CD4-positive, alpha-beta T cell treated with Interleukin-15 for 4 hours (primary cell): ENCODE measurements around the gene ATP6V0E2.
"Not testable (repeated sequence)": the region's sequence is repeated elsewhere in the genome, so short reads cannot be mapped to it uniquely, and the experiment has no call there.

Source experiments
- DNase-seq: peaks from one replicate; pipeline ENCODE4 v3.0.0-alpha.2; 2020; ENCODE audit warnings: low spot score

The ATP6V0E2 gene

GRCh38 chr7:149873074-149873969 is at the start of gene ATP6V0E2:
Gene ATP6V0E2 (plus strand): TSS chr7:149873969. CDS start chr7:149874066, 97 bp downstream.
- DNase-seq, result peak; percentile 94

GRCh38 chr7:149824301-149824741 is 49.4 kb upstream of the ATP6V0E2 start:
- no peak for DNase-seq

GRCh38 chr7:149824748-149825566 is 48.8 kb upstream of the ATP6V0E2 start:
- DNase-seq, result no peak

- no peak for DNase-seq
Measured at GRCh38 chr7:149825567-149826343, 48.0 kb upstream of the ATP6V0E2 start.

GRCh38 chr7:149826344-149827088 is 47.3 kb upstream of the ATP6V0E2 start:
- DNase-seq, result no peak

- no peak for DNase-seq
Measured at GRCh38 chr7:149827089-149827981, 46.4 kb upstream of the ATP6V0E2 start.

- DNase-seq, result no peak
Measured at GRCh38 chr7:149828357-149829309, 45.1 kb upstream of the ATP6V0E2 start.

- not testable (repeated sequence) for DNase-seq
Measured at GRCh38 chr7:149830527-149830926, 43.2 kb upstream of the ATP6V0E2 start.

GRCh38 chr7:149830997-149831740 is 42.6 kb upstream of the ATP6V0E2 start:
- DNase-seq, result no peak

GRCh38 chr7:149831741-149832219 is 42.0 kb upstream of the ATP6V0E2 start:
- no peak for DNase-seq

- no peak for DNase-seq
Measured at GRCh38 chr7:149832332-149833041, 41.3 kb upstream of the ATP6V0E2 start.

GRCh38 chr7:149833495-149834130 is 40.2 kb upstream of the ATP6V0E2 start:
- no peak for DNase-seq

GRCh38 chr7:149834601-149835000 is 39.2 kb upstream of the ATP6V0E2 start:
- no peak for DNase-seq

GRCh38 chr7:149836434-149836833 is 37.3 kb upstream of the ATP6V0E2 start:
- no peak for DNase-seq

- DNase-seq, result no peak
Measured at GRCh38 chr7:149837564-149838223, 36.1 kb upstream of the ATP6V0E2 start.

GRCh38 chr7:149838224-149838991 is 35.4 kb upstream of the ATP6V0E2 start, which contains the start of gene ZNF862:
Gene ZNF862 (plus strand): TSS chr7:149838375. CDS start chr7:149838612, 237 bp downstream.
- peak; percentile 97 for DNase-seq
